Smooth muscle cell (in vitro differentiated cells): ENCODE results near the gene RERE. TPM values are rescaled to one million over a fixed set of nuclear protein-coding genes. Genes with fewer than 3 reads are reported as not detected.

Source experiments
- DNase-seq: peaks from one replicate; lab custom pipeline; 2025; ENCODE audit not compliant: unreplicated experiment; lab: John Stamatoyannopoulos, UW
- H2AFZ ChIP-seq: fragments of 200-600 bp; sonication (generic); 2 replicates; pipeline ENCODE4 v1.6.0; 2016; ENCODE audit warnings: antibody characterized with exemption, low read depth, mild to moderate bottlenecking
- H3F3A ChIP-seq: fragments of 200-600 bp; sonication (generic); 2 replicates; pipeline ENCODE4 v1.6.0; 2017; ENCODE audit warnings: antibody characterized with exemption, low read depth
- H3K27ac ChIP-seq: fragments of 200-600 bp; sonication (generic); 2 replicates; pipeline ENCODE4 v1.5.1; 2016; ENCODE audit warnings: low read depth, mild to moderate bottlenecking
- H3K27me3 ChIP-seq: fragments of 200-600 bp; sonication (generic); 2 replicates; pipeline ENCODE4 v1.6.1; 2016; ENCODE audit warnings: low read depth, mild to moderate bottlenecking
- H3K36me3 ChIP-seq: fragments of 200-600 bp; sonication (generic); 2 replicates; pipeline ENCODE4 v1.5.1; 2016; ENCODE audit warnings: low read depth
- H3K4me1 ChIP-seq: fragments of 200-600 bp; sonication (generic); 2 replicates; pipeline ENCODE4 v1.5.1; 2016; ENCODE audit warnings: low read depth
- H3K4me2 ChIP-seq: fragments of 200-600 bp; sonication (generic); 2 replicates; pipeline ENCODE4 v1.6.0; 2016; ENCODE audit warnings: mild to moderate bottlenecking
- H3K4me3 ChIP-seq: fragments of 200-600 bp; sonication (generic); 2 replicates; pipeline ENCODE4 v1.5.1; 2016; ENCODE audit warnings: mild to moderate bottlenecking
- H3K79me2 ChIP-seq: fragments of 200-600 bp; sonication (generic); 2 replicates; pipeline ENCODE4 v1.6.0; 2016; ENCODE audit warnings: low read depth, mild to moderate bottlenecking
- H3K9ac ChIP-seq: fragments of 200-600 bp; sonication (generic); 2 replicates; pipeline ENCODE4 v1.6.0; 2016; ENCODE audit warnings: low read depth
- H3K9me3 ChIP-seq: fragments of 200-600 bp; sonication (generic); replicated peaks from 2 replicates; pipeline ENCODE4 v1.5.1; 2016; ENCODE audit warnings: low read depth
- H4K20me1 ChIP-seq: fragments of 200-600 bp; sonication (generic); 2 replicates; pipeline ENCODE4 v1.6.0; 2016; ENCODE audit warnings: low read depth
- CTCF ChIP-seq: fragments of 200-600 bp; sonication (generic); IDR thresholded peaks from 2 replicates; pipeline ENCODE4 v1.5.1; 2017; ENCODE audit warnings: borderline replicate concordance, mild to moderate bottlenecking, antibody characterized with exemption; ENCODE audit not compliant: insufficient read depth, poor library complexity, severe bottlenecking
- WGBS: methylation state at CpG from one replicate; pipeline ENCODE4 v1.1.7; 2016; ENCODE audit warnings: low lambda C conversion rate; 5-methylcytosine and 5-hydroxymethylcytosine counted together
- polyA plus RNA-seq: library from polyadenylated mRNA; unstranded; fragments of >200 nt; fragmentation: Nextera tagmentation; extraction: Ambion mirVana; gene quantifications from 2 replicates; pipeline ENCODE4 v1.2.1, GENCODE V29; 2016
- total RNA-seq: library from RNA; depleted of rRNA; stranded (reverse); fragments of >200 nt; gene quantifications from 2 replicates; pipeline ENCODE4 v1.2.3, GENCODE V29; 2014

The RERE gene
- total and polyA plus RNA-seq, 2 experiments from 2014 or later, result 45.6 to 59.2 TPM

- no peaks in the 10 kb centered on the region for H3K79me2 ChIP-seq
- no peaks in the 10 kb centered on the region for H3K9me3 ChIP-seq
- DNase-seq, result no peak
- no peak overlapping the region for H2AFZ ChIP-seq
- no peak for TF ChIP-seq CTCF
- 94% methylated on average over 17 of the region's 17 CpGs for WGBS
- no peak overlapping the region for H3K9ac ChIP-seq
- peaks cover 11% of the 10 kb centered on the region for H3K4me1 ChIP-seq
- H3K36me3 ChIP-seq, result no peaks in the 10 kb centered on the region
- no peak overlapping the region for H3K4me2 ChIP-seq
- no peaks in the 10 kb centered on the region for H3F3A ChIP-seq
- no peak overlapping the region for H3K4me3 ChIP-seq
- H3K27me3 ChIP-seq, result no peaks in the 10 kb centered on the region
- no peaks in the 10 kb centered on the region for H4K20me1 ChIP-seq
- H3K27ac ChIP-seq, result no peak overlapping the region
These were observed 504.9 kb downstream of the RERE start for GRCh38 chr1:8312235-8313218.

DNA sequence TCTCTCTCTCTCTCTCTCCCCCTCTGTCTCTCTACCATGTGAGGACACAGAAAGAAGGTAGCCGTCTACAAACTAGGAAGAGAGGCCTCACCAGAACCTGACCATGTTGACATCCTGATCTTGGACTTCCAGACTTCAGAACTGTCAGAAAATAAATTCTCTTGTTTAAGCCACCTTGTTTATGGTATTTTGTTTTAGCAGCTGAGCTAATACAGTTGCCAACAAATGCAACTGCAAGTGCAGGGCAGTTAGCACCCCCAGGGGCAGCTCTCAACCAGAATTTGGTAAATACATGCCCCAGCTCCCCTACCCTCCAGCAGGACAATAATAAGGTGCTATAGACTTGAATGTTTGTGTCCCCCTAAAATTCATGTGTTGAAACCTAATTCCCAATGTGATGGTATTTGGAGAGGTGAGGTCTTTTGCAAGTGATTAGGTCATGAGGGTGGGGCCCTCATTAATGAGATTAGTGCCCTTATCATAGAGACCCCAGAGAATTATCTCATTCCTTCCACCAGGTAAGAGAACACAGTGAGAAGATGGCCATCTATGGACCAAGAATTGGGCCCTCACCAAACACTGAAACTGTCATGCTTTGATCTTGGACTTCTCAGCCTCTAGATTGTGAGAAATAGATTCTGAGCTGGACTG is 506.2 kb downstream of the RERE start:
- Histone ChIP-seq H3K4me1 (peaks cover 11% of the 10 kb centered on the region), H4K20me1 (no peaks in the 10 kb centered on the region), H3K27ac (no peak overlapping the region), H3F3A (no peaks in the 10 kb centered on the region), H3K9me3 (no peaks in the 10 kb centered on the region), H3K79me2 (no peaks in the 10 kb centered on the region), H3K4me2 (no peak overlapping the region), H3K4me3 (no peak overlapping the region), H2AFZ (no peak overlapping the region), H3K27me3 (no peaks in the 10 kb centered on the region), H3K36me3 (no peaks in the 10 kb centered on the region), H3K9ac (no peak overlapping the region)
- TF ChIP-seq CTCF, result no peak
- DNase-seq, result no peak
- WGBS, result 87% methylated on average over 1 of the region's 1 CpG

DNA sequence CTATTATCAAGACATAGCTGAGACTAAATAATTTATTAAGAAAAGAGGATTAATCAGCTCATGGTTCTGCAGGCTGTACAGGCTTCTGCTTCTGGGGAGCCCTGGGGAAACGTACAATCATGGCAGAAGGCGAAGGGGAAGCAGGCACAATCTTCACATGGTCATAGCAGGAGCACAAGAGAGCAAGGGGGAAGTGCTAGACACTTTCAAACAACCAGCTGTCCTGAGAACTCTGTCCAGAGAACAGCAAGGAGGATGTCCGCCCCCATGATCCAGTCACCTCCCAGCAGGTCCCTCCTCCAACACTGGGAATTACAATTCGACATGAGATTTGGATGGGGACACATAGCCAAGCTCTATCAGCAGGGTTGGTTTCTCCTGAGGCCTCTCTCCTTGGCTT is 509.8 kb downstream of the RERE start:
- Histone ChIP-seq H3F3A (peaks cover 2% of the 10 kb centered on the region), H3K4me1 (no peaks in the 10 kb centered on the region), H3K79me2 (no peaks in the 10 kb centered on the region), H3K27me3 (no peaks in the 10 kb centered on the region), H3K36me3 (no peaks in the 10 kb centered on the region), H4K20me1 (no peaks in the 10 kb centered on the region), H3K4me2 (no peak overlapping the region), H3K9me3 (no peaks in the 10 kb centered on the region), H3K27ac (no peak overlapping the region), H3K9ac (no peak overlapping the region), H3K4me3 (no peak overlapping the region), H2AFZ (no peak overlapping the region)
- 95% methylated on average over 4 of the region's 4 CpGs for WGBS
- TF ChIP-seq CTCF, result no peak
- DNase-seq, result no peak
